ENCODE data around the gene CX3CR1.
"Not testable (repeated sequence)": the region's sequence is repeated elsewhere in the genome, so short reads cannot be mapped to it uniquely, and the experiment has no call there.

- not testable (repeated sequence) for TF ChIP-seq CTCF (IDR thresholded peaks at IDR 0.05; ENCODE audit: insufficient read depth, low read length, poor library complexity, severe bottlenecking); EZH2phosphoT487 (conservative IDR thresholded peaks at IDR 0.05; ENCODE audit: low read length)
Measured at GRCh38 chr3:39227596-39227995, 52.2 kb downstream of the CX3CR1 start.

Measured in SU-DHL-6 (cell line).